RKO (cell line): ENCODE measurements around the gene ERICH6.

Experiments used
- DNase-seq: peaks from one replicate; pipeline ENCODE4 v3.0.0-alpha.2; 2016; ENCODE audit warnings: low spot score

ERICH6 gene

DNA sequence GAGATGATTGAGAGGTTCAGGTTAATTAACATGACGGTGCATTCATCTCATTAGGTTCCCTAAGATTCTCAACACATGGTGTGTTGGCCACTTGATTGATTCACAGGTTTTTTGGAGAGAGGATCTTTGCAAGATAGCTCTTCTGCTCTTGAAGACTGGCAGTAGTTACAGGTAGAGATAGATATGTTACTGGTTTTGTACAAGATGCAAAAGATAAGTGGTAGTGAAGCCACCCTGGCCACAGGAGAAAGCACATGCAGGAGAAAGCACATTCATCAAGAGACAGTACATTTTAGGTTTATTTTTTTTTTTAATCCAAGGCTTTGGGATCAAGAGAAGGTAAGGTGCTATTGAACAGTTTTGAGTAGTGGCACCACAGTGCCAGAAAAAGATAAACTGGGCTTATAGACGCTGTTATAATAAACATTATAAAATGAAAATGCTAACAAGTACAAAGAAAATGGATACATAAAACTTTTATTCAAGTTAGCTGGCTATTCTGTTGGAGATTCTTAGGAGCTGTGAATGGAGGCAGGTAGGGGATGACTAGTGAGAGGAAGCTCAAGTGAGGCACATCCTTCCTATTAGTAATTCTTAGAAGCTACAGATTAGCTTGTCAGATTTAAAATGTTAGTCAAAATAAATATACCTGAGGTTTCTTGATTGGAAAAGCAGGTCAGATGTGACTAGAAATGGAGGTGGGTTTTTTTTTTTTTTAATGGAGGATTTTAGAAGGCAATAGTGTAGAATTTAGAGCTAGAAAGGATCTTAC, 89.8 kb downstream of the ERICH6 start:
- DNase-seq, result no peak

- DNase-seq, result no peak
These were observed 90.7 kb downstream of the ERICH6 start for GRCh38 chr3:150613034-150613433.

DNA sequence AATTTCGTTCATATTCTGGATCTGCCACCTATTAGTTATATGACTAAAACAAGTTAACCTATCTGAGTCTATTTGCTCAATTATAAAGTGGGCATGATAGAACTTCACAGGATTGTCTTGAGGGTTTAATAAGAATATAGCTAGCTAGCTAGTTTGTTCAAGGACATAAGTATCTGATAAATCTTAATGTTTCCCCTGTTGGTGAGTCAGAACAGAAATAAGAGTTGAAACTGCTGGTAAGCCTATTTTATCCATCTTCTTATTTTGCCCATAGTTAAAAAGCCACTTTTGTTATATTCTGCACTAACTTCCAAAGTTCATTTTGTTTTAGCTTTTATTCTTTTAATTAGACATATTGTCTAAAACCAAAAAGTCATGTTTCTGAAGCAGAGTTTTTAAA, 91.2 kb downstream of the ERICH6 start:
- DNase-seq, result no peak

DNA sequence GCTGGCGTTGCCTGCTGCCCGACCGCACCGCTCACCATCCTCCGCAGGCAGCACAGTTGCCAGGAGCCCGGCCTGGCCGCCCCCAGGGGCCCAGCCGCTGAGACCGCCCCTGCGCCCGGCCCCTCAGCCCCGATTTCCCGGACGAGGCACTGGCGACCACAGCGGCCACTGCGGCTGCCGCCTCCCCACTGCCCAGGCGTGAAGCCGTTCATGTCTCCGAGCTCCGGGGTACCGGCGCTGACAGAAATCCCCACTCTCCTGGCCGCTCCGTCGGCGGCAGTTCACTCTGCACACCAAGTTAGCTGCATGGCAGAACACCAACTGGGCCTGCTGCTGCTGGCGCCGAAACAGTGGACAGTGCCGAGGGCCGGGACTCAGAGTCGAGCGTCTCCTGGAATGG, 92.1 kb downstream of the ERICH6 start:
- DNase-seq, result no peak

DNA sequence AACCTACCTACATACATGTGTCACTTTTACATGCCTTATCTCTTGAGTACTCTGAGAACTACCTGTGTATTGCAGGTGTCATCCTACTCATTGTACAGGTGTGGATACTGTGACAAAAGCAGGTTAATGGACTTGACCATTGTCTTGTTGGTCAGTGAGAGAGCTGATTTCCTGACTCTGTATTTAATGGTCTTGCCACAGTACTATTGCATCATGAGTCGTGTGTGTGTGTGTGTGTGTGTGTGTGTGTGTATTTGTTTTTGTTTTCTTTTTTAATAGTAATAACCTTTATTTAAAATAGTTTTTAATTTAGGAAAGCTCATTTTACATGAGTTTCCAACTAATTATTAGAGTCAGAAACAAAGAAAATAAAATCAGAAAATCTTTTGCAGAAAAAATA, 92.9 kb downstream of the ERICH6 start:
- no peak for DNase-seq

GRCh38 chr3:150609988-150610387, 93.7 kb downstream of the ERICH6 start:
- DNase-seq, result no peak
